ENCODE data around the gene PLEKHN1. TPM values are rescaled to one million over a fixed set of nuclear protein-coding genes. Genes with fewer than 3 reads are reported as not detected.
"Not testable (repeated sequence)": the region's sequence is repeated elsewhere in the genome, so short reads cannot be mapped to it uniquely, and the experiment has no call there.

Gene PLEKHN1
- total RNA-seq, 2 experiments from 2014 or later, result not detected

DNA sequence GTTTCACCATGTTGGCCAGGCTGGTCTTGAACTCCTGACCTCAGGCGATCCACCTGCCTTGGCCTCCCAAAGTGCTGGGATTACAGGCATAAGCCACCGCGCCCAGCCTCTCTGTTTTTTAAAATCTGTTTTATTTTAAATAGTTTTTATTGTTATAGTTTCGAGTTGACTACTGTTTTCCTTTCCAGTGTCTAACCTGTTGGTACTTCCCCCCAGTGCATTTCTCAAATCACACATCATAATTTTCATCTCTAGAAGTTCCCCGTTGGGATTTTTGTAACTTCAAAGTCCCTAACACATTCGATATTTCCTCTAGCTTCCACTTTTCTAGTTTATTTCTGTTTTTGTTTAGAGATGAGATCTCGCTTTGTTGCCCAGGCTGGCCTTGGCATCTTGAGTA lies 26.1 kb downstream of the PLEKHN1 start:
- Histone ChIP-seq H3K4me3 (ENCODE audit: low read depth, low read length, poor library complexity, severe bottlenecking) (no peak overlapping the region), H3K4me2 (ENCODE audit: low read length) (no peak overlapping the region), H2AFZ (ENCODE audit: low read length) (no peak overlapping the region), H3K9me2 (ENCODE audit: insufficient read depth, low read length) (no peaks in the 10 kb centered on the region), H3K36me3 (ENCODE audit: insufficient read depth, low read length) (no peaks in the 10 kb centered on the region), H3K4me1 (ENCODE audit: insufficient read depth, low read length, poor library complexity, severe bottlenecking) (no peaks in the 10 kb centered on the region), H4K20me1 (ENCODE audit: insufficient read depth, low read length) (no peaks in the 10 kb centered on the region), H3K79me2 (ENCODE audit: insufficient read depth, low read depth, low read length) (no peaks in the 10 kb centered on the region), H3K9me3 (ENCODE audit: low read length) (no peaks in the 10 kb centered on the region), H3K27ac (ENCODE audit: low read depth, low read length, poor library complexity, severe bottlenecking) (no peak overlapping the region)
- TF ChIP-seq, protein P1, sequence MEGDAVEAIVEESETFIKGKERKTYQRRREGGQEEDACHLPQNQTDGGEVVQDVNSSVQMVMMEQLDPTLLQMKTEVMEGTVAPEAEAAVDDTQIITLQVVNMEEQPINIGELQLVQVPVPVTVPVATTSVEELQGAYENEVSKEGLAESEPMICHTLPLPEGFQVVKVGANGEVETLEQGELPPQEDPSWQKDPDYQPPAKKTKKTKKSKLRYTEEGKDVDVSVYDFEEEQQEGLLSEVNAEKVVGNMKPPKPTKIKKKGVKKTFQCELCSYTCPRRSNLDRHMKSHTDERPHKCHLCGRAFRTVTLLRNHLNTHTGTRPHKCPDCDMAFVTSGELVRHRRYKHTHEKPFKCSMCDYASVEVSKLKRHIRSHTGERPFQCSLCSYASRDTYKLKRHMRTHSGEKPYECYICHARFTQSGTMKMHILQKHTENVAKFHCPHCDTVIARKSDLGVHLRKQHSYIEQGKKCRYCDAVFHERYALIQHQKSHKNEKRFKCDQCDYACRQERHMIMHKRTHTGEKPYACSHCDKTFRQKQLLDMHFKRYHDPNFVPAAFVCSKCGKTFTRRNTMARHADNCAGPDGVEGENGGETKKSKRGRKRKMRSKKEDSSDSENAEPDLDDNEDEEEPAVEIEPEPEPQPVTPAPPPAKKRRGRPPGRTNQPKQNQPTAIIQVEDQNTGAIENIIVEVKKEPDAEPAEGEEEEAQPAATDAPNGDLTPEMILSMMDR (conservative IDR thresholded peaks at IDR 0.05; ENCODE audit: low read length), result no peak
- no peak for TF ChIP-seq EZH2phosphoT487 (IDR thresholded peaks at IDR 0.05; ENCODE audit: borderline replicate concordance, low read depth, low read length)
- ChIA-PET POLR2A (interaction anchor here (1.4 kb wide), 1 partner anchor 15 kb away, joined by 4 read pairs; no protein-coding TSS in a partner anchor), CTCF (ENCODE audit: unreplicated experiment) (no interaction called here)
- intact Hi-C loops (cut with micrococcal nuclease; ENCODE audit: unreplicated experiment), result no loop called here
- DNase-seq (ENCODE audit: low spot score), result no peak
- BruUV-seq (replicated peaks), result no TSS peak

DNA sequence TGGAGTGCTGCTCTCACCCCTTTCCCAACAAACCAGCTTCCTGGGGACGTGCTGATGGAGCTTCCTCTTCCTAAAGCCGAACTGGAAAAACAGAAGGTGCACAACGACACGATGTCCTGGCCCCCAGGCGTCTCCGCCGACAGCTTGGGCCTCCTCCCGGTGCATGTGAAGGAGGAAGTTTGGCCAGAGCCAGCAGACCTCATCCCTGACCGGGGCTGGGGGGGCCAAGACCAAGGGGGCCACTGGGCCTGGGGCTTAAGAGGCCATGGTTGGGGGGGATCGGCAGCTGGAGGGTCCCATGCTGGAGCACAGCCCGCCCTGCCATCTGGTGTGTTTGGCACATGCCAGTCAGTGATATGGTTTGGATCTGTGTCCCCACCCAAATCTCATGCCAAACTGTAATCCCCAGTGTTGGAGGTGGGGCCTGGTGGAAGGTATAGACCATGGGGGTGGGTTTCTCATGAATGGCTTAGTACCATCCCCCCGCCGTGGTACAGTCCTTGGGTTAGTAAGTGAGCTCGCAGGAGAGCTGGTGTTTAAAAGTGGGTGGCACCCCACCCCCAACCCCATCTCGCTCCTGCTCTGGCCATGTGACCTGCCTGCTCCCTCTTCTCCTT lies 27.2 kb downstream of the PLEKHN1 start:
- CTCF ChIA-PET (ENCODE audit: unreplicated experiment), result no interaction called here
- Histone ChIP-seq H2AFZ (ENCODE audit: low read length) (no peak overlapping the region), H3K27ac (ENCODE audit: low read depth, low read length, poor library complexity, severe bottlenecking) (no peak overlapping the region), H4K20me1 (ENCODE audit: insufficient read depth, low read length) (no peaks in the 10 kb centered on the region), H3K36me3 (ENCODE audit: insufficient read depth, low read length) (no peaks in the 10 kb centered on the region), H3K4me1 (ENCODE audit: insufficient read depth, low read length, poor library complexity, severe bottlenecking) (no peaks in the 10 kb centered on the region), H3K9me3 (ENCODE audit: low read length) (no peaks in the 10 kb centered on the region), H3K79me2 (ENCODE audit: insufficient read depth, low read depth, low read length) (no peaks in the 10 kb centered on the region), H3K9me2 (ENCODE audit: insufficient read depth, low read length) (no peaks in the 10 kb centered on the region), H3K4me2 (ENCODE audit: low read length) (no peak overlapping the region), H3K4me3 (ENCODE audit: low read depth, low read length, poor library complexity, severe bottlenecking) (no peak overlapping the region)
- POLR2A ChIA-PET, result no interaction called here
- intact Hi-C loops (cut with micrococcal nuclease; ENCODE audit: unreplicated experiment), result no loop called here
- DNase-seq (ENCODE audit: low spot score), result no peak
- no TSS peak for BruUV-seq (replicated peaks)
- TF ChIP-seq, protein P1 (conservative IDR thresholded peaks at IDR 0.05; ENCODE audit: low read length), result no peak
- TF ChIP-seq EZH2phosphoT487 (IDR thresholded peaks at IDR 0.05; ENCODE audit: borderline replicate concordance, low read depth, low read length), result no peak

DNA sequence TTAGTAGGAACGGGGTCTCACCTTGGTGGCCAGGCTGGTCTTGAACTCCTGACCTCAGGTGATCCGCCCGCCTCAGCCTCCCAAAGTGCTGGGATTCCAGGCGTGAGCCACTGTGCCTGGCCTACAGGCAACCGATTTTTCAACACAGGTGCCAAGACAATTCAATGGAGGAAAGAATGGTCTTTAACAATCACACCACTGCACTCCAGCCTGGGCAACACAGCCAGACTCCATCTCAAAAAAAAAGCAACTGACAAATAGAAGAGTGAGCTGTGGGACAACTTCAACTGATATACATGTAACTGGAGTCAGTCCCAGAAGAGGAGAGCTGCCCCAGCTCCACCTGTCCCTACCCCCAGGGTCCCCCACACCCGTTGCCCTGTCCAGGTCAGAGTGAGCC lies 28.3 kb downstream of the PLEKHN1 start:
- POLR2A ChIA-PET; CTCF ChIA-PET (ENCODE audit: unreplicated experiment); intact Hi-C loops (cut with micrococcal nuclease; ENCODE audit: unreplicated experiment); H3K9me3 ChIP-seq (ENCODE audit: low read length); BruUV-seq (replicated peaks); H4K20me1 ChIP-seq (ENCODE audit: insufficient read depth, low read length); H3K36me3 ChIP-seq (ENCODE audit: insufficient read depth, low read length); DNase-seq (ENCODE audit: low spot score); H3K9me2 ChIP-seq (ENCODE audit: insufficient read depth, low read length); H3K4me3 ChIP-seq (ENCODE audit: low read depth, low read length, poor library complexity, severe bottlenecking); H3K27ac ChIP-seq (ENCODE audit: low read depth, low read length, poor library complexity, severe bottlenecking); H3K79me2 ChIP-seq (ENCODE audit: insufficient read depth, low read depth, low read length); H2AFZ ChIP-seq (ENCODE audit: low read length); H3K4me2 ChIP-seq (ENCODE audit: low read length); H3K4me1 ChIP-seq (ENCODE audit: insufficient read depth, low read length, poor library complexity, severe bottlenecking): not testable (repeated sequence)
